ENCODE results near the gene IRAK2.

GRCh38 chr3:10119376-10119775 lies 45.3 kb upstream of the IRAK2 start:
- no peak for TF ChIP-seq POLR2A (IDR thresholded peaks at IDR 0.05)
- TF ChIP-seq, protein P1, sequence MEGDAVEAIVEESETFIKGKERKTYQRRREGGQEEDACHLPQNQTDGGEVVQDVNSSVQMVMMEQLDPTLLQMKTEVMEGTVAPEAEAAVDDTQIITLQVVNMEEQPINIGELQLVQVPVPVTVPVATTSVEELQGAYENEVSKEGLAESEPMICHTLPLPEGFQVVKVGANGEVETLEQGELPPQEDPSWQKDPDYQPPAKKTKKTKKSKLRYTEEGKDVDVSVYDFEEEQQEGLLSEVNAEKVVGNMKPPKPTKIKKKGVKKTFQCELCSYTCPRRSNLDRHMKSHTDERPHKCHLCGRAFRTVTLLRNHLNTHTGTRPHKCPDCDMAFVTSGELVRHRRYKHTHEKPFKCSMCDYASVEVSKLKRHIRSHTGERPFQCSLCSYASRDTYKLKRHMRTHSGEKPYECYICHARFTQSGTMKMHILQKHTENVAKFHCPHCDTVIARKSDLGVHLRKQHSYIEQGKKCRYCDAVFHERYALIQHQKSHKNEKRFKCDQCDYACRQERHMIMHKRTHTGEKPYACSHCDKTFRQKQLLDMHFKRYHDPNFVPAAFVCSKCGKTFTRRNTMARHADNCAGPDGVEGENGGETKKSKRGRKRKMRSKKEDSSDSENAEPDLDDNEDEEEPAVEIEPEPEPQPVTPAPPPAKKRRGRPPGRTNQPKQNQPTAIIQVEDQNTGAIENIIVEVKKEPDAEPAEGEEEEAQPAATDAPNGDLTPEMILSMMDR (IDR thresholded peaks at IDR 0.05), result no peak

Data from body of pancreas (tissue), 4 donors.